Trophoblast cell (in vitro differentiated cells and primary cell): Measurements from ENCODE around the gene OPN3.
A peak's percentile ranks its signal among the peaks of the same experiment; 100 is the strongest.

Experiments
- DNase-seq, 2 donors: peaks; one replicate each; pipeline ENCODE4 v3.0.0-alpha.2; 2016
- H2AFZ ChIP-seq: 2 replicates; pipeline ENCODE4 v1.6.1; 2013; ENCODE audit warnings: low read length, moderate library complexity, mild to moderate bottlenecking; ENCODE audit not compliant: insufficient read depth, poor library complexity
- H2AK5ac ChIP-seq: 2 replicates; pipeline ENCODE4 v1.6.1; 2013; ENCODE audit warnings: mild to moderate bottlenecking, low read length
- H2BK120ac ChIP-seq: 2 replicates; pipeline ENCODE4 v1.6.1; 2013; ENCODE audit warnings: low read length, mild to moderate bottlenecking, moderate library complexity; ENCODE audit not compliant: insufficient read depth, poor library complexity
- H2BK12ac ChIP-seq: 2 replicates; pipeline ENCODE4 v1.6.1; 2013; ENCODE audit warnings: mild to moderate bottlenecking, low read length, moderate library complexity
- H2BK5ac ChIP-seq: 2 replicates; pipeline ENCODE4 v1.6.1; 2013; ENCODE audit warnings: low read length, low read depth, moderate library complexity, mild to moderate bottlenecking; ENCODE audit not compliant: poor library complexity
- H3K14ac ChIP-seq: 2 replicates; pipeline ENCODE4 v1.6.1; 2013; ENCODE audit warnings: mild to moderate bottlenecking, low read length
- H3K18ac ChIP-seq: 2 replicates; pipeline ENCODE4 v1.6.1; 2013; ENCODE audit warnings: mild to moderate bottlenecking, low read length
- H3K23ac ChIP-seq: 2 replicates; pipeline ENCODE4 v1.6.1; 2013; ENCODE audit warnings: low read length
- H3K27ac ChIP-seq: 2 replicates; pipeline ENCODE4 v1.5.1; 2013; ENCODE audit warnings: low read depth, mild to moderate bottlenecking, inconsistent platforms, low read length, moderate library complexity
- H3K27me3 ChIP-seq: 2 replicates; pipeline ENCODE4 v1.6.1; 2013; ENCODE audit warnings: inconsistent platforms, mild to moderate bottlenecking, low read length, moderate library complexity; ENCODE audit not compliant: insufficient read depth
- H3K36me3 ChIP-seq, 2 experiments: 1 replicate in 1 of 2; 2 replicates in 1 of 2; pipeline ENCODE4 v1.6.1; 2013; ENCODE audit warnings: low read length in 2 of 2, mild to moderate bottlenecking in 2 of 2, moderate library complexity in 1 of 2; ENCODE audit not compliant: insufficient read depth in 2 of 2, control insufficient read depth in 1 of 2
- H3K4ac ChIP-seq: 2 replicates; pipeline ENCODE4 v1.6.1; 2013; ENCODE audit warnings: low read depth, mild to moderate bottlenecking, low read length, moderate library complexity
- H3K4me1 ChIP-seq, 2 experiments: 1 replicate in 1 of 2; 2 replicates in 1 of 2; pipeline ENCODE4 v1.6.1; 2013; ENCODE audit warnings: low read length in 2 of 2, mild to moderate bottlenecking in 2 of 2, moderate library complexity in 1 of 2; ENCODE audit not compliant: insufficient read depth in 2 of 2, control insufficient read depth in 1 of 2
- H3K4me2 ChIP-seq: 2 replicates; pipeline ENCODE4 v1.6.1; 2013; ENCODE audit warnings: inconsistent platforms, mild to moderate bottlenecking, low read length, moderate library complexity
- H3K4me3 ChIP-seq: 2 replicates; pipeline ENCODE4 v1.5.1; 2013; ENCODE audit warnings: mild to moderate bottlenecking, low read depth, low read length, inconsistent platforms
- H3K79me1 ChIP-seq: one replicate; pipeline ENCODE4 v1.6.1; 2013; ENCODE audit warnings: low read length
- H3K79me2 ChIP-seq: 2 replicates; pipeline ENCODE4 v1.6.1; 2013; ENCODE audit warnings: low read length, mild to moderate bottlenecking; ENCODE audit not compliant: control insufficient read depth, insufficient read depth, poor library complexity
- H3K9ac ChIP-seq: 2 replicates; pipeline ENCODE4 v1.6.1; 2013; ENCODE audit warnings: mild to moderate bottlenecking, low read length
- H3K9me3 ChIP-seq: 2 replicates; pipeline ENCODE4 v1.6.1; 2013; ENCODE audit warnings: low read depth, mild to moderate bottlenecking, control low read depth, inconsistent platforms, low read length; ENCODE audit not compliant: insufficient read depth
- H4K12ac ChIP-seq: 2 replicates; pipeline ENCODE4 v1.6.1; 2013; ENCODE audit warnings: low read depth, mild to moderate bottlenecking, low read length, moderate library complexity
- H4K8ac ChIP-seq: 2 replicates; pipeline ENCODE4 v1.6.1; 2013; ENCODE audit warnings: low read depth, mild to moderate bottlenecking, low read length, moderate library complexity
- H4K91ac ChIP-seq: one replicate; pipeline ENCODE4 v1.6.1; 2013; ENCODE audit warnings: low read depth, mild to moderate bottlenecking, low read length, moderate library complexity
- WGBS: extraction: QIAGEN DNeasy Blood & Tissue Kit; methylation state at CpG from one replicate; pipeline ENCODE4 v1.1.7; 2013; ENCODE audit warnings: missing lambda C conversion rate; ENCODE audit not compliant: insufficient read length, insufficient coverage; ENCODE audit errors: extremely low coverage; 5-methylcytosine and 5-hydroxymethylcytosine counted together

Gene OPN3

GRCh38 chr1:241550318-241550717, 89.9 kb downstream of the OPN3 start:
- no peak overlapping the region for H3K4me3 ChIP-seq
- H2AK5ac ChIP-seq = no peak overlapping the region
- no peak overlapping the region for H3K14ac ChIP-seq
- H3K9me3 ChIP-seq = no peaks in the 10 kb centered on the region
- no peaks in the 10 kb centered on the region for H3K79me1 ChIP-seq
- H3K4me2 ChIP-seq = no peak overlapping the region
- no peak overlapping the region for H2BK5ac ChIP-seq
- no peak overlapping the region for H2BK120ac ChIP-seq
- no peaks in the 10 kb centered on the region for H3K36me3 ChIP-seq
- no peak overlapping the region for H3K27ac ChIP-seq
- H4K8ac ChIP-seq = no peak overlapping the region
- H2BK12ac ChIP-seq = no peak overlapping the region
- H3K18ac ChIP-seq = no peak overlapping the region
- no peaks in the 10 kb centered on the region for H3K79me2 ChIP-seq
- no peak overlapping the region for H2AFZ ChIP-seq
- WGBS = no CpG with 5 or more reads among the region's 1 CpG
- no peak overlapping the region for H4K91ac ChIP-seq
- no peak overlapping the region for H4K12ac ChIP-seq
- no peak overlapping the region for H3K23ac ChIP-seq
- no peak overlapping the region for H3K9ac ChIP-seq
- no peaks in the 10 kb centered on the region for H3K4me1 ChIP-seq
- H3K4ac ChIP-seq = no peak overlapping the region
- H3K27me3 ChIP-seq = no peaks in the 10 kb centered on the region
- peak in 1 of 2 donors; percentile 3 for DNase-seq

GRCh38 chr1:241548008-241548407, 92.2 kb downstream of the OPN3 start:
- H3K27me3 ChIP-seq = no peaks in the 10 kb centered on the region
- no peaks in the 10 kb centered on the region for H3K36me3 ChIP-seq
- H2AK5ac ChIP-seq = no peak overlapping the region
- no peak overlapping the region for H4K8ac ChIP-seq
- no CpG with 5 or more reads among the region's 2 CpGs for WGBS
- H3K9me3 ChIP-seq = no peaks in the 10 kb centered on the region
- H2AFZ ChIP-seq = no peak overlapping the region
- no peak overlapping the region for H3K4me3 ChIP-seq
- H3K79me2 ChIP-seq = no peaks in the 10 kb centered on the region
- no peak overlapping the region for H3K9ac ChIP-seq
- H3K23ac ChIP-seq = no peak overlapping the region
- no peaks in the 10 kb centered on the region for H3K4me1 ChIP-seq
- no peak overlapping the region for H3K27ac ChIP-seq
- no peaks in the 10 kb centered on the region for H3K79me1 ChIP-seq
- no peak overlapping the region for H3K18ac ChIP-seq
- no peak overlapping the region for H3K14ac ChIP-seq
- no peak overlapping the region for H2BK120ac ChIP-seq
- no peak overlapping the region for H3K4ac ChIP-seq
- no peak overlapping the region for H3K4me2 ChIP-seq
- H2BK12ac ChIP-seq = no peak overlapping the region
- no peak for DNase-seq
- no peak overlapping the region for H4K91ac ChIP-seq
- no peak overlapping the region for H4K12ac ChIP-seq
- no peak overlapping the region for H2BK5ac ChIP-seq
